HFFc6 (cell line): ENCODE results near the gene ITGA2. TPM values are rescaled to one million over a fixed set of nuclear protein-coding genes. Genes with fewer than 3 reads are reported as not detected.

ENCODE experiments used
- DNase-seq: peaks from one replicate; pipeline ENCODE4 v3.0.0-alpha.2; 2018
- H3K27ac Mint-ChIP-seq: 2 replicates; pipeline ENCODE4 v1.8.0; 2020; ENCODE audit warnings: mild to moderate bottlenecking, mixed read lengths
- H3K27me3 Mint-ChIP-seq: 2 replicates; pipeline ENCODE4 v1.8.0; 2021; ENCODE audit warnings: mild to moderate bottlenecking, moderate library complexity, mixed read lengths; ENCODE audit not compliant: insufficient read depth
- H3K36me3 Mint-ChIP-seq: 2 replicates; pipeline ENCODE4 v1.8.0; 2021; ENCODE audit warnings: low read depth, mixed read lengths
- H3K4me1 Mint-ChIP-seq: 2 replicates; pipeline ENCODE4 v1.8.0; 2020; ENCODE audit warnings: low read depth, mixed read lengths
- H3K4me3 Mint-ChIP-seq: 2 replicates; pipeline ENCODE4 v1.8.0; 2020; ENCODE audit warnings: mild to moderate bottlenecking, moderate library complexity, mixed read lengths
- H3K9me3 Mint-ChIP-seq: 2 replicates; pipeline ENCODE4 v1.8.0; 2020; ENCODE audit warnings: mild to moderate bottlenecking, mixed read lengths
- CTCF ChIP-seq: fragments of 200-600 bp; sonication (generic); IDR thresholded peaks from 2 replicates; pipeline ENCODE4 v1.5.0; 2021; ENCODE audit warnings: antibody characterized with exemption, mild to moderate bottlenecking
- total RNA-seq, 6 experiments: library from RNA; stranded (reverse); fragmentation: NEBNext Ultra II Directional; extraction: Animal tissue kit (Norgen Biotek cat#: 25700); gene quantifications; 2 replicates in 1 of 6; 3 replicates in 5 of 6; pipeline ENCODE4 v1.2.3, GENCODE V29; 2021

Gene ITGA2
- total RNA-seq, 6 experiments from 2014 or later: 42.9 to 76.6 (median 50.5) TPM

DNA sequence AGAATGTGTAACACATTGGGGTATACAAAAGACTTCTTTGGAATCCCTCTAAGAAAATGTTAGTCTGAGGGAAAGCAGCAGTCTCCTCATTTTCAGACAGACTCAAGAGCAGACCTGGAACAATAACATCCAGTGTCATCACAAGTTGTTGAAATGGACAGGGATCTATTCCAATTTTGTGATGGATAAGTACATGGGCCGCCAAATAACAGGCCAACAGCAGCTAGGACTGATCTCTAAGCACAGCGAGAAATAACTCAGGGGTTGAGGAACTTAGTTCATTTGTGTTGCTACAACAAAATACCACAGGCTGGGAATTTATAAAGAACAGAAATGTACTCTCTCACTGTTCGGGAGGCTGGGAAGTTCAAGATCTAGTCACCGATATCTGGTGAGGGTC lies 7.6 kb upstream of the ITGA2 start:
- peaks cover 38% of the 10 kb centered on the region for H3K4me1 Mint-ChIP-seq
- no peak for DNase-seq

DNA sequence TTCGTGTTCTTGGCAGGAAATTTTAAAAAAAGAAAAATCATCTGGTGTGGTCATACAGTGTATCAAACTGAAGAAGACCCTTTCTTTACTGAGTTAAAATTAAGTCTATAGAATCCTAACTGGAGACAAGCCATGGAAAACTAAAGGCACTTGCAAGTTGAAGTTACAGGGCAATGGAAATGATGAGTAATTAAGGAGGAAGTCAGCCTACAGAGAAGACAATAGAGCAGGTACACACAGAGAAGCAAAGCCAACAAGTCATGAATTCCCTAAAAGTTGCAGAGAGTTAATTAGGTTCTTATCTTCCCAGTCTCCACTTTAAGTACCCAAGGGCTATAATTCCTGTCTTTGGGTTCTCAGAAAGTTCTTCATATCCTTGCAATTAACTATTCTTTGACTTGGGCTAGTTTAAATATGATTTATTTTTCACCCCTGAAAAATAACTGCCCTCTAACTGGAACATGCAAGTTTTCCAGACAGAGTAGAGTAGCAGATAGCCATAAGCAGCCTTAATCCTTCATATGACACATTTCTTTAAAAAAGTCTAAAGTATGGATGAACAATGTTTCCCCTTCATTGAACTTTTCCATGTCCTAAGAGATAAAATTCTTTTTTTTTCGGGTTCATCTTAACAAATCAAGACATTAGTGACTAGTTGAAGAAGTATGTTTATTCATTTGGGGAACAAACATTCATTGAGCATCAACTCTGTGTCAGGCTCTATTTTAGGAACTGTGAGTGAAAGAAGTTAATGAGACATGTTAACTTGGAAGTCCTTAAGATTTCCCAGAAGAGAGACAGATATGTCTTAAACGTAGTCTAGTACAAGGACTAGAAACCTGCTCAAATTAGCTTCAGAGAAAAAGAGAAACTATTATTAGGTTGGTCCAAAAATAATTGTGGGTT lies 5.2 kb upstream of the ITGA2 start:
- H3K27me3 Mint-ChIP-seq: no peaks in the 10 kb centered on the region
- H3K4me1 Mint-ChIP-seq: peaks cover 62% of the 10 kb centered on the region
- no peak for TF ChIP-seq CTCF
- peak; percentile 72 for DNase-seq
- H3K4me3 Mint-ChIP-seq: peak overlapping the region; percentile 40
- peaks cover 6% of the 10 kb centered on the region; the same call in 1 of the 2 replicates for H3K36me3 Mint-ChIP-seq
- peak overlapping the region; percentile 62 for H3K27ac Mint-ChIP-seq
- H3K9me3 Mint-ChIP-seq: no peaks in the 10 kb centered on the region

More for the DNA sequence above, 7.6 kb upstream of the ITGA2 start:
- Mint-ChIP-seq H3K4me3 (no peak overlapping the region), H3K36me3 (peaks cover 11% of the 10 kb centered on the region; the same call in 1 of the 2 replicates), H3K9me3 (peaks cover 5% of the 10 kb centered on the region; the same call in 1 of the 2 replicates), H3K27ac (no peak overlapping the region), H3K27me3 (no peaks in the 10 kb centered on the region)
- no peak for TF ChIP-seq CTCF

GRCh38 chr5:52985306-52985705 lies 3.8 kb upstream of the ITGA2 start:
- H3K27ac Mint-ChIP-seq: peak overlapping the region; percentile 62

GRCh38 chr5:52987711-52988331 lies 1.3 kb upstream of the ITGA2 start:
- Mint-ChIP-seq H3K27me3 (no peaks in the 10 kb centered on the region), H3K9me3 (no peaks in the 10 kb centered on the region), H3K36me3 (peaks cover 21% of the 10 kb centered on the region), H3K4me1 (peaks cover 74% of the 10 kb centered on the region), H3K27ac (peak overlapping the region; percentile 81), H3K4me3 (peak overlapping the region; percentile 82)
- peak; percentile 69 for DNase-seq
- TF ChIP-seq CTCF: no peak

More at GRCh38 chr5:52985306-52985705, 3.8 kb upstream of the ITGA2 start:
- no peak for DNase-seq
- no peak for TF ChIP-seq CTCF
- Mint-ChIP-seq H3K36me3 (peaks cover 9% of the 10 kb centered on the region; the same call in 1 of the 2 replicates), H3K9me3 (no peaks in the 10 kb centered on the region), H3K4me3 (no peak overlapping the region), H3K27me3 (no peaks in the 10 kb centered on the region), H3K4me1 (peaks cover 65% of the 10 kb centered on the region)

- TF ChIP-seq CTCF: no peak
- Mint-ChIP-seq H3K4me1 (peaks cover 67% of the 10 kb centered on the region), H3K27me3 (no peaks in the 10 kb centered on the region), H3K27ac (peak overlapping the region; percentile 81), H3K36me3 (peaks cover 28% of the 10 kb centered on the region), H3K9me3 (no peaks in the 10 kb centered on the region), H3K4me3 (peak overlapping the region; percentile 82)
- DNase-seq: no peak
Measured at GRCh38 chr5:52988335-52989024, 672 bp upstream of the ITGA2 start.
